GM12892 (cell line): ENCODE measurements around the gene SQOR.

ENCODE experiments used
- DNase-seq: peaks from one replicate; pipeline ENCODE4 v3.0.0; 2011; ENCODE audit not compliant: insufficient read length
- FAIRE-seq: peaks from 2 replicates; lab custom pipeline; 2011; peaks lifted over from hg19 to GRCh38; lab: Jason Lieb, UNC
- POLR2A ChIP-seq: IDR thresholded peaks from 2 replicates; pipeline ENCODE4 v1.6.1; 2011; ENCODE audit warnings: low read depth, low read length, control low read depth
- POLR2AphosphoS5 ChIP-seq: IDR thresholded peaks from 2 replicates; pipeline ENCODE4 v1.6.1; 2011; ENCODE audit warnings: low read depth, low read length, control low read depth
- TAF1 ChIP-seq: IDR thresholded peaks from 2 replicates; pipeline ENCODE4 v1.6.1; 2011; ENCODE audit warnings: low read depth, mild to moderate bottlenecking, control low read depth, low read length, borderline replicate concordance

Gene SQOR

GRCh38 chr15:45603881-45604280, 30.9 kb upstream of the SQOR start:
- FAIRE-seq (peak; percentile 30), DNase-seq (no peak)
- TF ChIP-seq POLR2AphosphoS5, result no peak
- no peak for TF ChIP-seq POLR2A
- TF ChIP-seq TAF1, result no peak

GRCh38 chr15:45604326-45604725, 30.5 kb upstream of the SQOR start:
- no peak for FAIRE-seq
- DNase-seq, result no peak
- TF ChIP-seq TAF1 (no peak), POLR2AphosphoS5 (no peak), POLR2A (no peak)

- no peak for DNase-seq
- TF ChIP-seq POLR2AphosphoS5 (no peak), TAF1 (no peak), POLR2A (no peak)
- FAIRE-seq, result peak; percentile 65
These were observed 28.4 kb upstream of the SQOR start for GRCh38 chr15:45606413-45606812.

GRCh38 chr15:45606841-45607240, 28.0 kb upstream of the SQOR start:
- DNase-seq, result no peak
- TF ChIP-seq TAF1 (no peak), POLR2AphosphoS5 (no peak), POLR2A (no peak)
- no peak for FAIRE-seq

- no peak for TF ChIP-seq POLR2A
- no peak for TF ChIP-seq POLR2AphosphoS5
- no peak for TF ChIP-seq TAF1
- DNase-seq (no peak), FAIRE-seq (peak; percentile 61)
These were observed 23.5 kb upstream of the SQOR start for GRCh38 chr15:45611305-45611704.

- TF ChIP-seq TAF1, result no peak
- no peak for TF ChIP-seq POLR2AphosphoS5
- no peak for TF ChIP-seq POLR2A
- DNase-seq, result no peak
- peak; percentile 14 for FAIRE-seq
These were observed 21.9 kb upstream of the SQOR start for GRCh38 chr15:45612790-45613415.

- TF ChIP-seq TAF1 (no peak), POLR2AphosphoS5 (no peak)
- DNase-seq, result no peak
- no peak for FAIRE-seq
These were observed 17.9 kb upstream of the SQOR start for GRCh38 chr15:45616901-45617323.

GRCh38 chr15:45618813-45619212, 16.0 kb upstream of the SQOR start:
- TF ChIP-seq POLR2AphosphoS5 (no peak), POLR2A (no peak), TAF1 (no peak)
- DNase-seq (no peak), FAIRE-seq (peak; percentile 21)

GRCh38 chr15:45628136-45628535, 6.7 kb upstream of the SQOR start:
- no peak for TF ChIP-seq POLR2A
- no peak for TF ChIP-seq POLR2AphosphoS5
- TF ChIP-seq TAF1, result no peak
- DNase-seq (no peak), FAIRE-seq (no peak)

GRCh38 chr15:45630917-45631691, 3.7 kb upstream of the SQOR start:
- no peak for DNase-seq
- FAIRE-seq, result no peak
- TF ChIP-seq TAF1 (no peak), POLR2A (no peak), POLR2AphosphoS5 (no peak)

- DNase-seq (no peak), FAIRE-seq (peak; percentile 65)
- TF ChIP-seq POLR2AphosphoS5 (no peak), POLR2A (no peak), TAF1 (no peak)
These were observed 3.1 kb upstream of the SQOR start for GRCh38 chr15:45631776-45632175.

GRCh38 chr15:45635191-45635638, 386 bp downstream of the SQOR start:
- DNase-seq (peak; percentile 33), FAIRE-seq (peak; percentile 70)
- no peak for TF ChIP-seq TAF1
- no peak for TF ChIP-seq POLR2AphosphoS5
- TF ChIP-seq POLR2A, result no peak
